ENCODE measurements around the gene PCDHA10. TPM values are rescaled to one million over a fixed set of nuclear protein-coding genes. Genes with fewer than 3 reads are reported as not detected.

Gene PCDHA10
- total RNA-seq, 1 experiment from 2014 or later: 11.6 TPM

DNA sequence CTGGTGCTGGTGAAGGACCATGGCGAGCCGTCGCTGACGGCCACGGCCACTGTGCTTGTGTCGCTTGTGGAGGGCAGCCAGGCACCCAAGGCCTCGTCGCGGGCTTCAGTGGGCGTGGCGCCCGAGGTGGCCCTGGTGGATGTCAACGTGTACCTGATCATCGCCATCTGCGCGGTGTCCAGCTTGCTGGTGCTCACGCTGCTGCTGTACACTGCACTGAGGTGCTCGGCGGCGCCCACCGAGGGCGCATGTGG, 2.2 kb downstream of the PCDHA10 start:
- Histone ChIP-seq H3K9me3 (ENCODE audit: low read depth, low read length, poor library complexity, severe bottlenecking) (no peaks in the 10 kb centered on the region), H3K4me3 (ENCODE audit: low read depth, low read length, poor library complexity, severe bottlenecking) (no peak overlapping the region), H3K27ac (ENCODE audit: low read depth, low read length, poor library complexity, severe bottlenecking) (no peak overlapping the region), H3K36me3 (ENCODE audit: insufficient read depth, low read length, poor library complexity, severe bottlenecking) (peaks cover 6% of the 10 kb centered on the region), H3K27me3 (replicated peaks; ENCODE audit: insufficient read depth, low read depth, low read length, poor library complexity) (no peaks in the 10 kb centered on the region), H3K4me1 (ENCODE audit: insufficient read depth, low read length, poor library complexity, severe bottlenecking) (peaks cover 5% of the 10 kb centered on the region)
- CTCF ChIA-PET: no interaction called here
- TF ChIP-seq, protein P1, sequence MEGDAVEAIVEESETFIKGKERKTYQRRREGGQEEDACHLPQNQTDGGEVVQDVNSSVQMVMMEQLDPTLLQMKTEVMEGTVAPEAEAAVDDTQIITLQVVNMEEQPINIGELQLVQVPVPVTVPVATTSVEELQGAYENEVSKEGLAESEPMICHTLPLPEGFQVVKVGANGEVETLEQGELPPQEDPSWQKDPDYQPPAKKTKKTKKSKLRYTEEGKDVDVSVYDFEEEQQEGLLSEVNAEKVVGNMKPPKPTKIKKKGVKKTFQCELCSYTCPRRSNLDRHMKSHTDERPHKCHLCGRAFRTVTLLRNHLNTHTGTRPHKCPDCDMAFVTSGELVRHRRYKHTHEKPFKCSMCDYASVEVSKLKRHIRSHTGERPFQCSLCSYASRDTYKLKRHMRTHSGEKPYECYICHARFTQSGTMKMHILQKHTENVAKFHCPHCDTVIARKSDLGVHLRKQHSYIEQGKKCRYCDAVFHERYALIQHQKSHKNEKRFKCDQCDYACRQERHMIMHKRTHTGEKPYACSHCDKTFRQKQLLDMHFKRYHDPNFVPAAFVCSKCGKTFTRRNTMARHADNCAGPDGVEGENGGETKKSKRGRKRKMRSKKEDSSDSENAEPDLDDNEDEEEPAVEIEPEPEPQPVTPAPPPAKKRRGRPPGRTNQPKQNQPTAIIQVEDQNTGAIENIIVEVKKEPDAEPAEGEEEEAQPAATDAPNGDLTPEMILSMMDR (conservative IDR thresholded peaks at IDR 0.05; ENCODE audit: low read depth, low read length): no peak
- TF ChIP-seq EZH2 (IDR thresholded peaks at IDR 0.05; ENCODE audit: borderline replicate concordance, low read depth, low read length, poor library complexity, severe bottlenecking): no peak
- intact Hi-C loops (cut with micrococcal nuclease; ENCODE audit: unreplicated experiment): no loop called here
- no TSS peak for BruUV-seq (replicated peaks)
- POLR2A ChIA-PET (ENCODE audit: low non-redundant PET): no interaction called here
- no peak for DNase-seq (ENCODE audit: low spot score)

DNA sequence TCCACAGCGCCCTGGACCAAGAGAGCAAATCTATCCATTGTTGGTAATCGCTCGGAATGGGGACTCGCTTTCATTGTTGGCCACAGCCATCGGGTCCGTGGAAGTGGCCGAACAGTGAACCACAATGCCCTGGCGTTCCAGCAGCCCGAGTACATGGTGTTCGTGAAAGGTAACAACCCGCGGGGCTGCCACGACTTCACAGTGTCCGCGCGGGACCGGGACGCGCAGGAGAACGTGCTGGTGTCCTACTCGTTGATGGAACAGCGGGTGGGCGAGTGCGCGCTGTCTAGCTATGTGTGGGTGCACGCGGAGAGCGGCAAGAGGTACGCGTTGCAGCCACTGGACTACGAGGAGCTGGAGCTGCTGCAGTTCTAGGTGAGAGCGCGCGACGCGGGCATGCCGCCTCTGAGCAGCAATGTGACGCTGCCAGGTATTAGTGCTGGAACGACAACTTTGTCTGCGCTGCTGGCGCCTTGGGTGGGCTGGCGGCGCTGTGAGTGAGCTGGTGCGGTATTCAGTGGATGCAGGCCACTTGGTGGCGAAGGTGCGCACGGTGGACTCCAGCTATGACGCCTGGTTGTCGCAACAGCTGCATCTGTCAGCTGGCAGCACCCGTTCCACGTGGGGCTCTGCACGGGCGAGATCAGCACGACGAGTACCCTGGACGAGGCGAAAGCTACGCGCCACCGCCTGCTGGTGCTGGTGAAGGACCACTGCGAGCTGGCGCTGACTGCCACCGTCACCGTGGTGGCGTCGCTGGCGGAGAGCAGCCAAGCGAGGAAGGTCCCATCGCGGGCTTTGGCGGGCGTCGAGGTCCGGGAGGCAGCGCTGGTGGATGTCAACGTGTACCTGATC, 7.0 kb downstream of the PCDHA10 start:
- ChIA-PET CTCF (no interaction called here), POLR2A (ENCODE audit: low non-redundant PET) (no interaction called here)
- DNase-seq (ENCODE audit: low spot score): no peak
- Histone ChIP-seq H3K36me3 (ENCODE audit: insufficient read depth, low read length, poor library complexity, severe bottlenecking) (peaks cover 6% of the 10 kb centered on the region), H3K9me3 (ENCODE audit: low read depth, low read length, poor library complexity, severe bottlenecking) (no peaks in the 10 kb centered on the region), H3K27ac (ENCODE audit: low read depth, low read length, poor library complexity, severe bottlenecking) (no peak overlapping the region), H3K4me3 (ENCODE audit: low read depth, low read length, poor library complexity, severe bottlenecking) (no peak overlapping the region), H3K27me3 (replicated peaks; ENCODE audit: insufficient read depth, low read depth, low read length, poor library complexity) (no peaks in the 10 kb centered on the region), H3K4me1 (ENCODE audit: insufficient read depth, low read length, poor library complexity, severe bottlenecking) (no peaks in the 10 kb centered on the region)
- TF ChIP-seq EZH2 (IDR thresholded peaks at IDR 0.05; ENCODE audit: borderline replicate concordance, low read depth, low read length, poor library complexity, severe bottlenecking): no peak
- TF ChIP-seq, protein P1 (conservative IDR thresholded peaks at IDR 0.05; ENCODE audit: low read depth, low read length): no peak
- no TSS peak for BruUV-seq (replicated peaks)
- intact Hi-C loops (cut with micrococcal nuclease; ENCODE audit: unreplicated experiment): no loop called here

DNA sequence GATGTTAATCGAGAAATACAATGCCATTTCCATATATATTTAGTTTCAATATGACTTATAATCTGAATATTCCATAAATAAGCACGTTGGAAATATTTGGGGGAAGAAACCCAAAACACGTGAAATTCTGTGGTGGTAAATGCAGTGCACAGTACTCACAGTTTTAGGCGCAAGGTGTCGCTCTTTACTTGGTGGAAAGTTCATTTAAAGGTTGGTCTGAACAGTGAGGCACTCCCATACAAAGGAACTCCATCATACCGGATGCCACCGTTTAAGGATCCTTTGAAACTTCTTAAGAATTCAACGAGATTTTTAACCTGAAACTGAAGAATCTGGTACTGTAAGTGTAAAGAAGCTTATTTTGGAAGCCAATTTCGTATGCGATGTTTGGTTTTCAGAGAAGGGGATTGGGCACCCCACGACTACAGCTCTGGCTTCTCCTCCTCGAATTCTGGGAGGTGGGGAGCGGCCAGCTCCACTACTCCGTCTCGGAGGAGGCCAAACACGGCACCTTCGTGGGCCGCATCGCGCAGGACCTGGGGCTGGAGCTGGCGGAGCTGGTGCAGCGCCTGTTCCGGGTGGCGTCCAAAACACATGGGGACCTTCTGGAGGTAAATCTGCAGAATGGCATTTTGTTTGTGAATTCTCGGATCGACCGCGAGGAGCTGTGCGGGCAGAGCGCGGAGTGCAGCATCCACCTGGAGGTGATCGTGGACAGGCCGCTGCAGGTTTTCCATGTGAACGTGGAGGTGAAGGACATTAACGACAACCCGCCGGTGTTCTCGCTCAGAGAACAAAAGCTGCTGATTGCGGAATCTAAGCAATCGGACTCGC, 13.2 kb downstream of the PCDHA10 start, which contains the start of gene PCDHA11:
TSS of gene PCDHA11 (plus strand) at position 237 of the 834 bp plus-strand sequence. CDS start at position 384, 147 bp downstream.
- H3K27ac ChIP-seq (ENCODE audit: low read depth, low read length, poor library complexity, severe bottlenecking): peak within 1 kb of the TSS; percentile 62
- TF ChIP-seq, protein P1 (conservative IDR thresholded peaks at IDR 0.05; ENCODE audit: low read depth, low read length): peak; percentile 81
- TF ChIP-seq EZH2 (IDR thresholded peaks at IDR 0.05; ENCODE audit: borderline replicate concordance, low read depth, low read length, poor library complexity, severe bottlenecking): no peak
- peaks cover 12% of the 10 kb centered on the region for H3K4me1 ChIP-seq (ENCODE audit: insufficient read depth, low read length, poor library complexity, severe bottlenecking)
- peak; percentile 85 for DNase-seq (ENCODE audit: low spot score)
- intact Hi-C loops (cut with micrococcal nuclease; ENCODE audit: unreplicated experiment): no loop called here
- no peaks in the 10 kb centered on the region for H3K36me3 ChIP-seq (ENCODE audit: insufficient read depth, low read length, poor library complexity, severe bottlenecking)
- CTCF ChIA-PET: interaction anchor here (0.7 to 2.4 kb wide), 11 partner anchors 10 to 484 kb away, joined by 3 to 18 read pairs (median 3); partner anchors contain the start of genes PCDHA1, PCDHA5, PCDHA6 and PCDHB1
- POLR2A ChIA-PET (ENCODE audit: low non-redundant PET): interaction anchor here (0.6 kb wide), 1 partner anchor 321 kb away, joined by 3 read pairs; the partner anchor contains the start of gene EIF4EBP3
- BruUV-seq (replicated peaks): TSS peak; percentile 58
- no peaks in the 10 kb centered on the region for H3K27me3 ChIP-seq (replicated peaks; ENCODE audit: insufficient read depth, low read depth, low read length, poor library complexity)
- no peaks in the 10 kb centered on the region for H3K9me3 ChIP-seq (ENCODE audit: low read depth, low read length, poor library complexity, severe bottlenecking)
- peak within 1 kb of the TSS; percentile 55 for H3K4me3 ChIP-seq (ENCODE audit: low read depth, low read length, poor library complexity, severe bottlenecking)
